ENCODE data around the gene ADGRV1. TPM values are rescaled to one million over a fixed set of nuclear protein-coding genes. Genes with fewer than 3 reads are reported as not detected.
"Not testable (repeated sequence)": the region's sequence is repeated elsewhere in the genome, so short reads cannot be mapped to it uniquely, and the experiment has no call there.

ADGRV1 gene
- total RNA-seq, 4 donors from 2014 or later: 1.9 to 11.3 TPM; not detected in 2

- Histone ChIP-seq H3K36me3 (no peaks in the 10 kb centered on the region), H3K4me3 (no peak overlapping the region), H3K9me3 (no peaks in the 10 kb centered on the region), H3K4me1 (no peaks in the 10 kb centered on the region), H3K27me3 (no peaks in the 10 kb centered on the region), H3K27ac (no peak overlapping the region)
- TF ChIP-seq CTCF (IDR thresholded peaks at IDR 0.05) (no peak), POLR2A (IDR thresholded peaks at IDR 0.05) (no peak)
- no peak for DNase-seq
- intact Hi-C loops (cut with DNase I; ENCODE audit: low total_unique reads): no loop called here
Measured at GRCh38 chr5:90598293-90598692, 39.7 kb downstream of the ADGRV1 start.

GRCh38 chr5:90600307-90600706, 41.7 kb downstream of the ADGRV1 start:
- H3K9me3 ChIP-seq; H3K27ac ChIP-seq; H3K27me3 ChIP-seq; H3K4me1 ChIP-seq; DNase-seq; H3K36me3 ChIP-seq; intact Hi-C loops (cut with DNase I; ENCODE audit: low total_unique reads); H3K4me3 ChIP-seq: not testable (repeated sequence)

GRCh38 chr5:90601468-90601867, 42.9 kb downstream of the ADGRV1 start:
- H3K4me3 ChIP-seq: no peak overlapping the region
- TF ChIP-seq POLR2A (IDR thresholded peaks at IDR 0.05): no peak
- TF ChIP-seq CTCF (IDR thresholded peaks at IDR 0.05): no peak
- no peaks in the 10 kb centered on the region for H3K9me3 ChIP-seq
- no peaks in the 10 kb centered on the region for H3K36me3 ChIP-seq
- DNase-seq: no peak
- H3K4me1 ChIP-seq: no peaks in the 10 kb centered on the region
- no peak overlapping the region for H3K27ac ChIP-seq
- intact Hi-C loops (cut with DNase I; ENCODE audit: low total_unique reads): no loop called here
- no peaks in the 10 kb centered on the region for H3K27me3 ChIP-seq

- DNase-seq: no peak
- no peak overlapping the region for H3K4me3 ChIP-seq
- no peaks in the 10 kb centered on the region for H3K27me3 ChIP-seq
- H3K36me3 ChIP-seq: no peaks in the 10 kb centered on the region
- TF ChIP-seq CTCF (IDR thresholded peaks at IDR 0.05) (no peak), POLR2A (IDR thresholded peaks at IDR 0.05) (no peak)
- H3K9me3 ChIP-seq: no peaks in the 10 kb centered on the region
- no peak overlapping the region for H3K27ac ChIP-seq
- intact Hi-C loops (cut with DNase I; ENCODE audit: low total_unique reads): no loop called here
- no peaks in the 10 kb centered on the region for H3K4me1 ChIP-seq
Measured at GRCh38 chr5:90602681-90603080, 44.1 kb downstream of the ADGRV1 start.

- Histone ChIP-seq H3K27me3 (no peaks in the 10 kb centered on the region), H3K36me3 (no peaks in the 10 kb centered on the region), H3K4me3 (no peak overlapping the region), H3K9me3 (no peaks in the 10 kb centered on the region), H3K4me1 (no peaks in the 10 kb centered on the region), H3K27ac (no peak overlapping the region)
- intact Hi-C loops (cut with DNase I; ENCODE audit: low total_unique reads): no loop called here
- no peak for DNase-seq
- TF ChIP-seq POLR2A (IDR thresholded peaks at IDR 0.05): no peak
- no peak for TF ChIP-seq CTCF (IDR thresholded peaks at IDR 0.05)
Measured at GRCh38 chr5:90606539-90606938, 47.9 kb downstream of the ADGRV1 start.

- DNase-seq: no peak
- H3K9me3 ChIP-seq: no peaks in the 10 kb centered on the region
- H3K4me1 ChIP-seq: no peaks in the 10 kb centered on the region
- TF ChIP-seq POLR2A (IDR thresholded peaks at IDR 0.05) (no peak), CTCF (IDR thresholded peaks at IDR 0.05) (no peak)
- no peaks in the 10 kb centered on the region for H3K27me3 ChIP-seq
- intact Hi-C loops (cut with DNase I; ENCODE audit: low total_unique reads): no loop called here
- no peaks in the 10 kb centered on the region for H3K36me3 ChIP-seq
- no peak overlapping the region for H3K4me3 ChIP-seq
- no peak overlapping the region for H3K27ac ChIP-seq
Measured at GRCh38 chr5:90612919-90613318, 54.3 kb downstream of the ADGRV1 start.
